Retinal pigment epithelial cell (primary cell): ENCODE results near the gene ZNF385D.
A peak's percentile ranks its signal among the peaks of the same experiment; 100 is the strongest.

ENCODE experiments used
- DNase-seq: peaks from one replicate; pipeline ENCODE4 v3.0.0-alpha.2; 2010; ENCODE audit warnings: low read depth
- H3K4me3 ChIP-seq: 2 replicates; pipeline ENCODE4 v1.5.1; 2011; ENCODE audit warnings: mild to moderate bottlenecking, low read length, control low read depth, moderate library complexity
- TF ChIP-seq, protein P1 (sequence below): conservative IDR thresholded peaks from 2 replicates; pipeline ENCODE4 v1.5.1; 2011; ENCODE audit warnings: low read depth, low read length, control low read depth, inconsistent platforms

The ZNF385D gene

DNA sequence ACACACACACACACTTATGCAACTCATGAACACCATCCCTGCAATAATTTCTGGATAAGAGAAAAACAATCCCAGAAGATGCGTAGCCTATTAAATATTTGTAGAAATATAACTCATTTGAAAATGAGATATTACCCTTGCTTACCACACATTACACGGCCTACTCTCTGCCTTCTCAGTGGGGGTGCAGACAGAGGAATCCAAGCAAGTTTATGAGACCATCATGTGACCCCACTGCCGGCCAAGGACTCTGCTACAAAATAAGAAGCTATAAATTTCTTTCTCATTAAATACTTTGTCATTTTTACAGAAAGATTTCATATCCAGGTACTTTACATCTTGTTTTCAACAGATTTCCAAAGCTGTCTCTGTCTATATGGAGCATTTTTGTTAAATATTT, 286.3 kb downstream of the ZNF385D start:
- no peak for DNase-seq
- TF ChIP-seq, protein P1, sequence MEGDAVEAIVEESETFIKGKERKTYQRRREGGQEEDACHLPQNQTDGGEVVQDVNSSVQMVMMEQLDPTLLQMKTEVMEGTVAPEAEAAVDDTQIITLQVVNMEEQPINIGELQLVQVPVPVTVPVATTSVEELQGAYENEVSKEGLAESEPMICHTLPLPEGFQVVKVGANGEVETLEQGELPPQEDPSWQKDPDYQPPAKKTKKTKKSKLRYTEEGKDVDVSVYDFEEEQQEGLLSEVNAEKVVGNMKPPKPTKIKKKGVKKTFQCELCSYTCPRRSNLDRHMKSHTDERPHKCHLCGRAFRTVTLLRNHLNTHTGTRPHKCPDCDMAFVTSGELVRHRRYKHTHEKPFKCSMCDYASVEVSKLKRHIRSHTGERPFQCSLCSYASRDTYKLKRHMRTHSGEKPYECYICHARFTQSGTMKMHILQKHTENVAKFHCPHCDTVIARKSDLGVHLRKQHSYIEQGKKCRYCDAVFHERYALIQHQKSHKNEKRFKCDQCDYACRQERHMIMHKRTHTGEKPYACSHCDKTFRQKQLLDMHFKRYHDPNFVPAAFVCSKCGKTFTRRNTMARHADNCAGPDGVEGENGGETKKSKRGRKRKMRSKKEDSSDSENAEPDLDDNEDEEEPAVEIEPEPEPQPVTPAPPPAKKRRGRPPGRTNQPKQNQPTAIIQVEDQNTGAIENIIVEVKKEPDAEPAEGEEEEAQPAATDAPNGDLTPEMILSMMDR = no peak
- no peak overlapping the region for H3K4me3 ChIP-seq

DNA sequence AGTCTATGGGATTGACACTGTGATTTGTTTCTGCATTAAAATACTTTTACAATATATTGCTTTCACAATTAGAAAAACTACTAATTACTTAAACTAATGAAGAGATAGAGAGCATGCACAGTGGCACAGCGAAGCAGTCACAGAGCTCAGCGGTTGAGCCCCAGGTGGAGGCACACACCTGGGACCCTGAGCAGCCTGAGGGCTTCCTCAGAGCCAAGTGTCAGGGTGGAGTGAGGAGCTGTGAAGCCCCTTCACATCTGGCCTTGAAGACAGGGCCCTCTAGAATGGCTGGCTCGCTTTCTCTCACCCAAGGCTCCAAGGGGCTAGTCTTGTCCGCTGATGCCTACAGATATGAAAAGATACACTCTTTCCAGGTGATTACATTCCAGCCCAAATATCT, 287.7 kb downstream of the ZNF385D start:
- TF ChIP-seq, protein P1 = no peak
- no peak overlapping the region for H3K4me3 ChIP-seq
- DNase-seq = no peak

DNA sequence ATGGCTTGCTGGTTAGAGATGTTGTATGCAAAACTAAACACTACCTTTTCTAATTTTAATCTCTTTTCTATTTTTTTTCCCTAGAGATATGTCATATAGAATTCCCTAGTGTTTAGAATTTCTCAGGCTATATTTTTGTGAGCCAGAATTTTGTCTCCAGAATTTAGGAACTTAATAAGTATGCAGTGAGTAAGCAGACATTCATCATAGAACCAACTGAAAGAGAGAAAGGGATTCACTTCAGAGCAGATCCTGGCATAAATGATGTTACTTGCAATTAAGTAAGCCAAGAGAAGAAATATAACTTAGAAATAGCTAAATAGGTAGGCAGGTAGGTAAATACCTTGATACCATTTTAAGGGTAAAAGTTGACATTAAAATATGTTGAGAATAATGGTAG, 288.9 kb downstream of the ZNF385D start:
- no peak overlapping the region for H3K4me3 ChIP-seq
- DNase-seq = no peak
- TF ChIP-seq, protein P1 = no peak

DNA sequence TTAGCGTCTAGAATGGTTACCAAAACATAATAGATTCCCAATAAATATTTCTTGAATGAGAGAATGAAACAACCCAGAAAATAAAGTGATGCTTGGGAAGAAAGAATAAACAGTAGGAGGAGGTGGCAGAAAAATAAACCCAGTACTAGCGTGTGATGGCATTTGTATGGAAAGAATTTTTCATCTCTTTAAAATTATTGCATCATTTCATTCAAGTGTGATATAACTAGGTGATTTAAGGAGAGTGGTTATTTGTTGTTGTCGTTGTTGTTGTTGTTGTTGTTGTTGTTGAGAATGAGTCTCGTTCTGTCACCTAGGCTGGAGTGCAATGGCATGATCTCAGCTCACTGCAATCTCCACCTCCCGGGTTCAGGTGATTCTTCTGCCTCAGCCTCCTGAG, 293.9 kb downstream of the ZNF385D start:
- TF ChIP-seq, protein P1 = no peak
- DNase-seq = no peak
- no peak overlapping the region for H3K4me3 ChIP-seq

DNA sequence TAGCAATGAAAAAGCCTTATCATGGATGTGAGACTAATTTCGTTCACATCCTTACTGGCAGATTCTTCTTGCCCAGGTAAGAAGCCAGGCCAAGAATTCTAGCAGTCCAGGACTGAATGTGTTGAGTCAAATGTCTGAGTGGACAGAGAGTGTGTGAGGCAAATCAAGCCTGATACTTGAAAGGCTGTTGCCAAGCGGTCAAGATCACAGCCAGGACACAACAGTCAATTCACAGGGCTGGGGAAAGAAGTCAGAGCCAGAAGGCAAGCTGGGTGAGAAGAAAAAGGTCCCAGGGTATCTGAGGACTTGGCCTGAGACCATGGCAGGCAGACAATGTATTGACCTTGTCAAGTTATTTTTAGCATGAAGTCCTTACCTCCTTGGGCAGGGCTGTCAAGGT, 301.3 kb downstream of the ZNF385D start:
- DNase-seq = no peak
- H3K4me3 ChIP-seq = no peak overlapping the region
- TF ChIP-seq, protein P1 = no peak

DNA sequence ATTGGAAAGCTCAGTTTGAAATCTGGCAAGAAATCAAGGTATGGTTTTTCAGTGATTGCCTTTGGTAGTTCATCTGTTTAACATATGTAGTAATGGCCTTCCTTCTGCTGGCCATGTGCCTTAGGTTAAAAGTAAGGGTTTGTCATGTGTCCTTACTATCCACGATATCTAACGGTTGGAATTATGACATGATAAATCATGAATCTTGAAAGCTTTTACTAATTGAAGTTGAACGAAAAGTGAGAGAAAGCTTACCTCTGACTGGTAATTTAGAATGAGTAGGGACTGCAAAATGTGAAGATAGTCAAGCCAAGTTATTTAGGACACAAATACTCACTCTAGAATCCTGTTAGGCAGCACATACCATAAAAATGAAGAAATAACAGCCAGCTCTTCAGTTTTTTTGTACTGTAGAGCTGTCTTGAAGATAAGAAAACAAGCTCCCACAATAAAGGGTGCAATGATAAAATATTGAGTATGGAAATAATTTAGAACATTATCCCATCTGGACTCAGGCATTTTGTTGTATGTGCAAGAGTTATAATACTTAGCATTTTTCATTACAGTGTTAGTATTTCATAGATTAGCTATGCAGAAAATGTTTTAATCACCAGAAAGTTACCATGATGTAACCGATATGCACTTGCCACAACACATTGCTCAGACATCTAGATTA, 303.4 kb downstream of the ZNF385D start:
- H3K4me3 ChIP-seq = no peak overlapping the region
- DNase-seq = peak; percentile 85

More for the DNA sequence above, 303.4 kb downstream of the ZNF385D start:
- TF ChIP-seq, protein P1 = no peak
